ENCODE results near the gene EMILIN3.

Gene EMILIN3

GRCh38 chr20:41353530-41353929, 13.1 kb downstream of the EMILIN3 start:
- no peak overlapping the region for H3K4me3 ChIP-seq (ENCODE audit: low read depth, low read length)
- H3K36me3 ChIP-seq (ENCODE audit: control insufficient read depth, insufficient read depth, low read length), result no peaks in the 10 kb centered on the region
- no peaks in the 10 kb centered on the region for H3K4me1 ChIP-seq (ENCODE audit: control insufficient read depth, insufficient read depth, low read length)
- H3K27me3 ChIP-seq (ENCODE audit: control insufficient read depth, insufficient read depth, low read length), result no peaks in the 10 kb centered on the region
- no peaks in the 10 kb centered on the region for H3K9me3 ChIP-seq (ENCODE audit: control insufficient read depth, insufficient read depth, low read length)
- no peak overlapping the region for H3K27ac ChIP-seq (ENCODE audit: low read depth, low read length)
- H3K9ac ChIP-seq (ENCODE audit: low read depth, low read length), result no peak overlapping the region

GRCh38 chr20:41352666-41353065, 14.0 kb downstream of the EMILIN3 start:
- no peak overlapping the region for H3K9ac ChIP-seq (ENCODE audit: low read depth, low read length)
- H3K9me3 ChIP-seq (ENCODE audit: control insufficient read depth, insufficient read depth, low read length), result no peaks in the 10 kb centered on the region
- H3K27me3 ChIP-seq (ENCODE audit: control insufficient read depth, insufficient read depth, low read length), result no peaks in the 10 kb centered on the region
- no peak overlapping the region for H3K27ac ChIP-seq (ENCODE audit: low read depth, low read length)
- H3K36me3 ChIP-seq (ENCODE audit: control insufficient read depth, insufficient read depth, low read length), result no peaks in the 10 kb centered on the region
- no peak overlapping the region for H3K4me3 ChIP-seq (ENCODE audit: low read depth, low read length)
- no peaks in the 10 kb centered on the region for H3K4me1 ChIP-seq (ENCODE audit: control insufficient read depth, insufficient read depth, low read length)

- H3K27me3 ChIP-seq (ENCODE audit: control insufficient read depth, insufficient read depth, low read length), result no peaks in the 10 kb centered on the region
These were observed 14.5 kb downstream of the EMILIN3 start for GRCh38 chr20:41352106-41352505.

GRCh38 chr20:41350408-41350962, 16.1 kb downstream of the EMILIN3 start:
- no peak overlapping the region for H3K9ac ChIP-seq (ENCODE audit: low read depth, low read length)
- H3K9me3 ChIP-seq (ENCODE audit: control insufficient read depth, insufficient read depth, low read length), result no peaks in the 10 kb centered on the region
- no peak overlapping the region for H3K27ac ChIP-seq (ENCODE audit: low read depth, low read length)
- H3K4me3 ChIP-seq (ENCODE audit: low read depth, low read length), result no peak overlapping the region
- H3K36me3 ChIP-seq (ENCODE audit: control insufficient read depth, insufficient read depth, low read length), result no peaks in the 10 kb centered on the region
- no peaks in the 10 kb centered on the region for H3K4me1 ChIP-seq (ENCODE audit: control insufficient read depth, insufficient read depth, low read length)
- no peaks in the 10 kb centered on the region for H3K27me3 ChIP-seq (ENCODE audit: control insufficient read depth, insufficient read depth, low read length)

More at GRCh38 chr20:41352106-41352505, 14.5 kb downstream of the EMILIN3 start:
- Histone ChIP-seq H3K9ac (ENCODE audit: low read depth, low read length) (no peak overlapping the region), H3K4me1 (ENCODE audit: control insufficient read depth, insufficient read depth, low read length) (no peaks in the 10 kb centered on the region), H3K36me3 (ENCODE audit: control insufficient read depth, insufficient read depth, low read length) (no peaks in the 10 kb centered on the region), H3K4me3 (ENCODE audit: low read depth, low read length) (no peak overlapping the region), H3K27ac (ENCODE audit: low read depth, low read length) (no peak overlapping the region), H3K9me3 (ENCODE audit: control insufficient read depth, insufficient read depth, low read length) (no peaks in the 10 kb centered on the region)

GRCh38 chr20:41349943-41350342, 16.7 kb downstream of the EMILIN3 start:
- Histone ChIP-seq H3K27me3 (ENCODE audit: control insufficient read depth, insufficient read depth, low read length) (no peaks in the 10 kb centered on the region), H3K36me3 (ENCODE audit: control insufficient read depth, insufficient read depth, low read length) (no peaks in the 10 kb centered on the region), H3K9ac (ENCODE audit: low read depth, low read length) (no peak overlapping the region), H3K4me3 (ENCODE audit: low read depth, low read length) (no peak overlapping the region), H3K4me1 (ENCODE audit: control insufficient read depth, insufficient read depth, low read length) (no peaks in the 10 kb centered on the region), H3K9me3 (ENCODE audit: control insufficient read depth, insufficient read depth, low read length) (no peaks in the 10 kb centered on the region), H3K27ac (ENCODE audit: low read depth, low read length) (no peak overlapping the region)

- no peaks in the 10 kb centered on the region for H3K27me3 ChIP-seq (ENCODE audit: control insufficient read depth, insufficient read depth, low read length)
- no peaks in the 10 kb centered on the region for H3K36me3 ChIP-seq (ENCODE audit: control insufficient read depth, insufficient read depth, low read length)
- no peaks in the 10 kb centered on the region for H3K9me3 ChIP-seq (ENCODE audit: control insufficient read depth, insufficient read depth, low read length)
- H3K9ac ChIP-seq (ENCODE audit: low read depth, low read length), result no peak overlapping the region
- H3K4me3 ChIP-seq (ENCODE audit: low read depth, low read length), result no peak overlapping the region
- H3K4me1 ChIP-seq (ENCODE audit: control insufficient read depth, insufficient read depth, low read length), result no peaks in the 10 kb centered on the region
- H3K27ac ChIP-seq (ENCODE audit: low read depth, low read length), result no peak overlapping the region
These were observed 17.4 kb downstream of the EMILIN3 start for GRCh38 chr20:41349266-41349665.

GRCh38 chr20:41348430-41349172, 18.0 kb downstream of the EMILIN3 start:
- H3K4me1 ChIP-seq (ENCODE audit: control insufficient read depth, insufficient read depth, low read length), result no peaks in the 10 kb centered on the region
- H3K9ac ChIP-seq (ENCODE audit: low read depth, low read length), result no peak overlapping the region
- H3K4me3 ChIP-seq (ENCODE audit: low read depth, low read length), result no peak overlapping the region
- no peak overlapping the region for H3K27ac ChIP-seq (ENCODE audit: low read depth, low read length)
- H3K27me3 ChIP-seq (ENCODE audit: control insufficient read depth, insufficient read depth, low read length), result no peaks in the 10 kb centered on the region
- H3K9me3 ChIP-seq (ENCODE audit: control insufficient read depth, insufficient read depth, low read length), result no peaks in the 10 kb centered on the region
- no peaks in the 10 kb centered on the region for H3K36me3 ChIP-seq (ENCODE audit: control insufficient read depth, insufficient read depth, low read length)

GRCh38 chr20:41347523-41348429, 18.8 kb downstream of the EMILIN3 start:
- Histone ChIP-seq H3K27ac (ENCODE audit: low read depth, low read length) (no peak overlapping the region), H3K9me3 (ENCODE audit: control insufficient read depth, insufficient read depth, low read length) (no peaks in the 10 kb centered on the region), H3K4me3 (ENCODE audit: low read depth, low read length) (no peak overlapping the region), H3K36me3 (ENCODE audit: control insufficient read depth, insufficient read depth, low read length) (no peaks in the 10 kb centered on the region), H3K4me1 (ENCODE audit: control insufficient read depth, insufficient read depth, low read length) (no peaks in the 10 kb centered on the region), H3K9ac (ENCODE audit: low read depth, low read length) (no peak overlapping the region), H3K27me3 (ENCODE audit: control insufficient read depth, insufficient read depth, low read length) (no peaks in the 10 kb centered on the region)

GRCh38 chr20:41345729-41346067, 20.9 kb downstream of the EMILIN3 start:
- no peaks in the 10 kb centered on the region for H3K36me3 ChIP-seq (ENCODE audit: control insufficient read depth, insufficient read depth, low read length)
- no peak overlapping the region for H3K9ac ChIP-seq (ENCODE audit: low read depth, low read length)
- H3K9me3 ChIP-seq (ENCODE audit: control insufficient read depth, insufficient read depth, low read length), result no peaks in the 10 kb centered on the region

GRCh38 chr20:41344938-41345728, 21.5 kb downstream of the EMILIN3 start:
- Histone ChIP-seq H3K9ac (ENCODE audit: low read depth, low read length) (no peak overlapping the region), H3K36me3 (ENCODE audit: control insufficient read depth, insufficient read depth, low read length) (no peaks in the 10 kb centered on the region), H3K27me3 (ENCODE audit: control insufficient read depth, insufficient read depth, low read length) (no peaks in the 10 kb centered on the region), H3K27ac (ENCODE audit: low read depth, low read length) (no peak overlapping the region), H3K4me3 (ENCODE audit: low read depth, low read length) (no peak overlapping the region), H3K4me1 (ENCODE audit: control insufficient read depth, insufficient read depth, low read length) (peaks cover 3% of the 10 kb centered on the region; the same call in 1 of the 2 replicates), H3K9me3 (ENCODE audit: control insufficient read depth, insufficient read depth, low read length) (no peaks in the 10 kb centered on the region)

More at GRCh38 chr20:41345729-41346067, 20.9 kb downstream of the EMILIN3 start:
- Histone ChIP-seq H3K4me3 (ENCODE audit: low read depth, low read length) (no peak overlapping the region), H3K4me1 (ENCODE audit: control insufficient read depth, insufficient read depth, low read length) (peaks cover 3% of the 10 kb centered on the region; the same call in 1 of the 2 replicates), H3K27ac (ENCODE audit: low read depth, low read length) (no peak overlapping the region), H3K27me3 (ENCODE audit: control insufficient read depth, insufficient read depth, low read length) (no peaks in the 10 kb centered on the region)
